Measurements from ENCODE around the gene TNFAIP2.

Gene TNFAIP2

DNA sequence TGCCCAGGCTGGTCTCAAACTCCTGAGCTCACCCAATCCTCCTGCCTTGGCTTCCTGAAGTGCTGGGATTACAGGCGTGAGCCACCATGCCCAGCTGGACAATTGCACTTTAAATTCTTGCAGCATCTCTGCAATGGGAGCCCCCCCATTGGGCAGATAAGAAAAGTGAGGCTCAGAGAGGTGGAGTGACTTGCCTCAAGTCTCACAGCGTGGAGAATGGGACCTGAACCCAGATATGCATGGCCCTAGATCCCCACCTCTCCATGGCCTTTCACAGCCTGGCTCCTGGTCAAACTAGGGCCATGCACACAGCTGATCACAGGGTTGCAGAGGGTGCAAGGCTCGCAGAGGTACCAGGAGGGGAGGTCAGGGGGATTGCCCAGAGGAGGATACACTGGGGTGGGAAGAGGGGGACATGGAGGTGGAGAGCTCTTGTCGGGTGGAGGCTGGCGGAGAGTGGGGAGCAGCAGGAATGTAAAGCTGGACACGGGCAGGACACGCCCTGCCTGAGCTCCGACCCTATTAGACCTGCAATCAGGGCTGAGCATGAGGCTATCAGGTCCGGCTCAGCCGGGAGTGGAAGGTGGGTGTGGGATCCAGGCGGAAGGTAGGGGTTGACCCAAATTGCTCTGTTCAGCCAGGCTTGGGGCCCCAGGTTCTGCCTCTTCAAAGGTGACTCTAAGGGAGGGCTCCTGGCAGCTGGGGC is 21.9 kb upstream of the TNFAIP2 start:
- no peak overlapping the region for H3K27ac Mint-ChIP-seq
- no peak overlapping the region for H3K4me3 Mint-ChIP-seq
- H3K4me1 Mint-ChIP-seq (ENCODE audit: low read depth): peaks cover 9% of the 10 kb centered on the region
- H3K9me3 Mint-ChIP-seq (ENCODE audit: low read depth): no peaks in the 10 kb centered on the region
- peaks cover 13% of the 10 kb centered on the region for H3K27me3 Mint-ChIP-seq
- H3K36me3 Mint-ChIP-seq: no peaks in the 10 kb centered on the region

DNA sequence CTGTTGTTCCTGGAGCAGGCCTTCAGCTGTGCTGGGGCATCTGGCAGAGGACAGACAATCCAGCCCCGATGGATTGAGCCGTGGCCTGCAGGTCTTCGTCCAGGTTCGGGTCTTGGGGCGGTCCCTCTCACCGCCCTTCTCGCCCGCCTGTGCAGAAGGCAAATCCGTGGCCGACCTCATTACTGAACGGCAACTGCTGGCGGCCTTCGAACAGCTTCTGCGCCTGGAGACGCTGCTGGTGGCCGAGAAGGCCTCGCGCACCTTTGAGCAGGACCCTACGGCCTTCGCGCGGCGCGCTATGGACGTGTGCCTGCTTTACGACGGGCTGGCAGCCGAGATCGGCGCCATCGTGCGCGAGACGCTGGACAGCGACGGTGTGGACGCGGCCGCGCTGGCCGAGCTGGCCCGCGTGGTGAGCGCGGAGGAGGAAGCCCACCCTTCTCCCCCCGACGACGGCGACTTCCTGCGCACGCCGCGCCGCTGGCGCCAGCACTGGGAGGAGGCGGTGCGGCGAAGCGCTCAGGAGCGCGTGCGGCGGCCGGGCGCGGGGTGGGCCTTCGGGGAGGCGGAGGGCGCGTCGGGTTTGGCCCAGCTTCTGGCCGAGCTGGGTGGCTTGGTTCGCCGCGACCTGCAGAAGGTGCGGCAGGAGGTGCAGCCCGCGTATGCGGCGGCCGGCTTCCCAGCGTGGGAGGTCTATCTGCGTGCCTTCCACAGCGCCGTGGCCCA is 21.1 kb upstream of the TNFAIP2 start:
- H3K36me3 Mint-ChIP-seq: no peaks in the 10 kb centered on the region
- peaks cover 13% of the 10 kb centered on the region for H3K27me3 Mint-ChIP-seq
- H3K9me3 Mint-ChIP-seq (ENCODE audit: low read depth): no peaks in the 10 kb centered on the region
- no peak overlapping the region for H3K27ac Mint-ChIP-seq
- H3K4me1 Mint-ChIP-seq (ENCODE audit: low read depth): peaks cover 9% of the 10 kb centered on the region
- no peak overlapping the region for H3K4me3 Mint-ChIP-seq

DNA sequence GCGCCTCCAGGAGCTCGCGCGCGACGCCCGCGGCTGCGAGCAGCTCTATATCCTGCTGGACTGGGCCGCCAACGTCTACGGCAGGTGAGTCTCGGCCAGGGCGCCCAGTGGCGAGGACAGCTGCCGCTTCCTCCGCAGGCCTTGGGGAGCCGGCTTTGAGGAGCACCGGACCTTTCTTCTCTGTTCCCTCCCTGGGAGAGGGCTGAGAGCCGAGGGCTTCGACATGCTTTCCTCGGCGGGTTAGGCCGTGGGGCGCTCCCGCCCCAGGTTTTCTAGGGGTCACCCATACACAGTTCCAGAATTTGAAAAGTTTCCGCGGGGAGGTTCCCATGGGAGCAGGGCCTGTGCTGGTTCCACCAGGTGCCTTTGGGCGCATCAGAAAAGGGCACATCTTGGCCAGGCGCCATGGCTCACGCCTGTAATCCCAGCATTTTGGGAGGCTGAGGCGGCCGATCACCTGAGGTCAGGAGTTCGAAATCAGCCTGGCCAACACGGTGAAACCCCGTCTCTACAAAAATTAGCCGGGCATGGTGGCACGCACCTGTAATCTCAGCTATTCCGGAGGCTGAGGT is 20.5 kb upstream of the TNFAIP2 start:
- Mint-ChIP-seq H3K27me3 (peaks cover 13% of the 10 kb centered on the region), H3K4me1 (ENCODE audit: low read depth) (peaks cover 9% of the 10 kb centered on the region), H3K9me3 (ENCODE audit: low read depth) (no peaks in the 10 kb centered on the region), H3K27ac (no peak overlapping the region), H3K36me3 (no peaks in the 10 kb centered on the region), H3K4me3 (no peak overlapping the region)

DNA sequence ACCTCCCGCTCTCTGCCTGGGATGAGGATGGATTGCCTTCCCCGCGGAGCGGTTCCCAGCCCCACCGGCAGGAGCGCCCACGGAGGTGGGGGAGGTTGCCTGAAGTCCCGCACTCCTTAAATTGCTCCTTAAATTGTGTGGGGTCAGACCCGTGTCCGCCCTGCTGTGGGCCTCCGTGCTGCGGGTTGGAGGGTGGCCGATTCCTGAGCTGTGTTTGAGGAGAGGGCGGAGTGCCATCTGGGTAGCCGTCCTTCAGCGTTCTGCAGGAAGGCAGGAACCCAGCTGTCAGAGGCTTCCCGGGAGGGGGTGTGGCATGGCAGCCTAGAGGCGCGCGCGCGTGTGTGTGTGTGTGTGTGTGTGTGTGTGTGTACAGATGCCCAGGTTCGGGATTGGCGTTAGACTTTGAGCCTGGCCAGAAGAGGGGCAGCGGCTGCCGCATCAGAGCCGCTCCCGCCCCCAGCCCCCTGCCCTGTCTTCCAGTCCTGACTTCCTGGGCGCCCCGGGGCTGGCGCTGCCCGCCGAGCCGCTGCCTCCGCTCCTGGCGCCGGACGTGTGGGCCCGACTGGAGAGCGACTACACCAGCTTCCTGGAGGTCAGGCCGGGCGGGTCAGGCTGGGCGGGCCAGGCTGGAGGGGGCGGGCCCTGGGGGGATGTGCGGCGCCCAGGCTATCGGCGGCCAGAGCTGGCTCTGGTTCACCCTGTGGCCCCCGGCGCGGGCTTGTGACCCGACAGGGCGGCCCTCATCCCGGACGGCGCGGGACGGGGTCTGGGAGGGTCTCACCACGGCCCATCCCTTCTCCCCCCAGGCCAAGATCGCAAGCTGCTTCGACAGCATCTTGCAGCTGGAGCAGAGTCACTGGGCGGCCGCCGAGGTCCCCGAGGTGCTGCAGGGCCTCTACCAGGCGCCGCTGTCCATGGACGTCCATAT is 19.5 kb upstream of the TNFAIP2 start:
- Mint-ChIP-seq H3K27me3 (peaks cover 13% of the 10 kb centered on the region), H3K36me3 (no peaks in the 10 kb centered on the region), H3K27ac (no peak overlapping the region), H3K9me3 (ENCODE audit: low read depth) (no peaks in the 10 kb centered on the region), H3K4me1 (ENCODE audit: low read depth) (peaks cover 9% of the 10 kb centered on the region), H3K4me3 (no peak overlapping the region)

DNA sequence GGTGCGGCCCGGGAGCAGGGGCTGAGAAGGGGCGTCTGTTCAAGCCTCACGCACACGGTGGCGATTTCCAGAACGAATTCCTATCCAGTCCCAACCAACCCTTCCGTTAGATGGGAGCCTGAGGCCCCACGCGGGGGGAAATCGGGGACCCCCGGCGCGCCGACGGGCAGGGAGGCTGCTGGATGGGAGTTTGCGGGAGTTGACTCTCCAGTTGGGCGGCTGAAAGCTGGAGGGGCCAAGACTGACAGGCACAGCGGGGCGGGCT is 18.9 kb upstream of the TNFAIP2 start:
- Mint-ChIP-seq H3K9me3 (ENCODE audit: low read depth) (no peaks in the 10 kb centered on the region), H3K27ac (no peak overlapping the region), H3K4me3 (no peak overlapping the region), H3K4me1 (ENCODE audit: low read depth) (peaks cover 9% of the 10 kb centered on the region), H3K27me3 (peaks cover 13% of the 10 kb centered on the region), H3K36me3 (no peaks in the 10 kb centered on the region)

DNA sequence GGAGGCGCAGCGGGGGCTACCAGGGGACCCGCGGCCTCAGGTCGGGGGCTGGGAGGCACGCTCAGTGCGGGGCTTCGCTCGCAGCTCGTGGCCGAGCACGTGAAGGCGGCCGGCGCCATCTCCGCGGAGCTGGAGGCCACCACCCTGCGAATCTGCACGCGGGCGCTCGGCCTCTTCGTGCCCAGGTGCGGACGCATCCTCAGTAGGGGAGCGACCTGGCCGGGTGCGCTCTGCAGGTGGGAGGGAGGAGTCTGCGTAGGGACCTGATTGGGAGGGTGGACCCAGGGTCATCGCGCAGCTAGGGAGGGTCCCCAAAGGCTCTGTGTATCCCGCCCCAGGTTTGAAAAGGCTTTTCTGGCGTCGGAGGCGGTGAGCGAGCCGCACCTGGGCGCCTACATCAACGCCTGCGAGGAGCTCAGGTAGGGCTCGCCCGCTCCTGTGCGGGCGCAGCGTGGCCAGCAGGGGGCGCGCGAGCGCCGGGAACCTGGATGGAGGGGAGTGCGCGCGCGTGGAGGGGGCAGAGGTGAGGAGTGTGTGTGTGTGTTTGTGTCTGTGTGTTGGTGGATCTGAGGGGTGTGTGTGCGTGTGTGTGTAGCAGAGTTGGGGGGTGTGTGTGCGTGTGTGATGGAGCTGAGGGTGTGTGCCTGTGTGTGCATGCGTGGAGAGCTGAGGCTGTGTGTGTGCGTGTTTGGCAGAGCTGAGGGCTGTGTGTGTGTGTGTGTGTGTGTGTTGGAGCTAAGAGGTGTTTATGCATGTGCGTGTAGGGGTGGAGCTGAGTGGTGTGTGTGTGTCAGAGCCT is 18.4 kb upstream of the TNFAIP2 start:
- Mint-ChIP-seq H3K36me3 (no peaks in the 10 kb centered on the region), H3K27ac (no peak overlapping the region), H3K4me3 (no peak overlapping the region), H3K4me1 (ENCODE audit: low read depth) (peaks cover 9% of the 10 kb centered on the region), H3K9me3 (ENCODE audit: low read depth) (no peaks in the 10 kb centered on the region), H3K27me3 (peaks cover 13% of the 10 kb centered on the region)

GRCh38 chr14:103105580-103106150 is 17.6 kb upstream of the TNFAIP2 start:
- no peak overlapping the region for H3K27ac Mint-ChIP-seq
- H3K27me3 Mint-ChIP-seq: peaks cover 13% of the 10 kb centered on the region
- no peaks in the 10 kb centered on the region for H3K36me3 Mint-ChIP-seq
- no peak overlapping the region for H3K4me3 Mint-ChIP-seq
- no peaks in the 10 kb centered on the region for H3K9me3 Mint-ChIP-seq (ENCODE audit: low read depth)
- peaks cover 9% of the 10 kb centered on the region for H3K4me1 Mint-ChIP-seq (ENCODE audit: low read depth)

DNA sequence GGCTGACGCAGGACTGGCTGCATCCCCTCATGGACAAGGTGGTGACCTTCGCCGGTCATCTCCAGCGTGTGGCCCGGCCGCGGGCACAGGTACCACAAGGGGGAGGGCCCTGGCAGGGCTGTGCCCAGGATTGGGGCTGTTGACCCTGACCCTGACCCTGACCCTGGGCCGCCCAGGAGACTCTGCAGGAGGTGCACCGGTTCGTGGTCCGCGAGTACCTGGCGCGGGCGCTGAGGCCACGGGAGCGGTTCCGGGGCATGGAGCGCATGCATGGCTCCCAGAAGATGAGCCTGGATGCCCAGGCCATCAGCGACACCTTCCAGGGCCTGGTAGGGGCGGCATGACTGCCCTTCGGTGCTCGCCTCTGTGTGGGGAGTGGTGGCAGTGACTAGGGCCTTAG is 15.8 kb upstream of the TNFAIP2 start:
- H3K36me3 Mint-ChIP-seq: no peaks in the 10 kb centered on the region
- H3K9me3 Mint-ChIP-seq (ENCODE audit: low read depth): no peaks in the 10 kb centered on the region
- peaks cover 8% of the 10 kb centered on the region for H3K27me3 Mint-ChIP-seq
- H3K4me3 Mint-ChIP-seq: no peak overlapping the region
- H3K27ac Mint-ChIP-seq: no peak overlapping the region
- peaks cover 9% of the 10 kb centered on the region for H3K4me1 Mint-ChIP-seq (ENCODE audit: low read depth)

DNA sequence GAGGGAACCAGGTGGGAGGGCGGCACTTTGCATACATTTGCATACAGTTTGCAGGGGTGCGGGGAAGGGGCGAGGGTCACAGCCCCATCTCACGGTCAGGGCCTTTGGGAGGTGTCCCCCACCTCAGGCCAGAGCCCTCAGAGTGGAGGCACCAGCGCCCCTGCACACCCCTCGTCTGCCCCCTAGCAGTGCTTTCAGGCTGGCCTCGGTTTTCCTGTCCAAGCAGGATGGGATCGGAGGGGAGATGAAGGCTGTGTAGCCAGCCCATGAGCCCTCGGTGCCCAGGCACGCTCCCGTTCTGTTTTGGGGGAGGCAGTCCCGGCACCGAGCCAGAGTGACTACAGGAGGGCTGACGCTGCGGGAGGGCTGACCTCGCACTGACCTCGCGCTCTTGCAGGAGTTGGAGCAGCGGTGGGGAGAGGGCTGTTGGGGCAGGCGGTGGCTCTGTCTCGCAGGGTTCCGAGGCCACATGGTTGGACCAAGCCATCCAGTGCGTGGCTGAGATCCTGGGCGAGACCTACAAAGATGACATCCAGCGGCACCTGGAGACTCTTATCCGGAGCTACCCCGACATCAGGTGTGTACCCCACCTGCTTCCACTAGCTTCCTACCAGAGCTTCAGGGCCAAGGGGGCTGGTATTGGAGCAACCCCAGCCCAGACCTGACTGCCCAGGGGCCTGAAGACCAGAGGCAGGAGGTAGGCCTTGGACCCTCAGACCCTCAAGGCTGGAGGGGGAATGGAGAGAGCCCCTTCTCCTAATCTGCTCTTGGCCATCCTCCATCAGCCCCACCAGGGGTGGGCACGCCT is 15.1 kb upstream of the TNFAIP2 start:
- no peaks in the 10 kb centered on the region for H3K36me3 Mint-ChIP-seq
- H3K27ac Mint-ChIP-seq: no peak overlapping the region
- peaks cover 8% of the 10 kb centered on the region for H3K27me3 Mint-ChIP-seq
- H3K4me3 Mint-ChIP-seq: no peak overlapping the region
- no peaks in the 10 kb centered on the region for H3K9me3 Mint-ChIP-seq (ENCODE audit: low read depth)
- H3K4me1 Mint-ChIP-seq (ENCODE audit: low read depth): peaks cover 9% of the 10 kb centered on the region

DNA sequence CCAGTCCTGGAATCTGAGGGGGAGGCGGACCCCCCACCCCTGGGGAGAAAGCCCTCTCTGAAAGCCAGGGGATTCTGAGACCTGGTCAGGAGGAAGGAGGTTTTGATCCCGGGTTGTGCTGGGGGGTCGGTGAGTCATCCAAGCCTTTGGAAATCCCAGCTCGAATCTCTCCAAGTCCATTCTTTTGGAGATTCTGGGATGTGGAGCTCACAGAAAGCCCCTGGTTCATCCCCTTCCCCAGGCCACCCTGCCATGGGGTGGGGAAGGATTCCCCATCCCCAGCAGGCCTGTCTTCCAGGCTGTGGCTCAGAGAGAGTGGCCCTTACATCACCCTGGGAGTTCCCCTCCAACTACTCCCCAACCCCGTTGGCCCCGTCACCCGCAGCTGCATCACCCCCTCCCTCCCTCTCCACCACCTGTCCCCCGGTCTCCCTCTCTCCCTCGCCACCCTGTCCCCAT is 14.5 kb upstream of the TNFAIP2 start:
- Mint-ChIP-seq H3K4me1 (ENCODE audit: low read depth) (peaks cover 6% of the 10 kb centered on the region), H3K27ac (no peak overlapping the region), H3K9me3 (ENCODE audit: low read depth) (no peaks in the 10 kb centered on the region), H3K36me3 (no peaks in the 10 kb centered on the region), H3K27me3 (peaks cover 4% of the 10 kb centered on the region), H3K4me3 (no peak overlapping the region)

GRCh38 chr14:103109535-103110441 is 13.5 kb upstream of the TNFAIP2 start:
- peaks cover 6% of the 10 kb centered on the region for H3K4me1 Mint-ChIP-seq (ENCODE audit: low read depth)
- H3K4me3 Mint-ChIP-seq: no peak overlapping the region
- H3K27me3 Mint-ChIP-seq: peaks cover 4% of the 10 kb centered on the region
- H3K36me3 Mint-ChIP-seq: no peaks in the 10 kb centered on the region
- no peak overlapping the region for H3K27ac Mint-ChIP-seq
- H3K9me3 Mint-ChIP-seq (ENCODE audit: low read depth): no peaks in the 10 kb centered on the region

- no peaks in the 10 kb centered on the region for H3K36me3 Mint-ChIP-seq
- no peak overlapping the region for H3K4me3 Mint-ChIP-seq
- no peaks in the 10 kb centered on the region for H3K9me3 Mint-ChIP-seq (ENCODE audit: low read depth)
- no peak overlapping the region for H3K27ac Mint-ChIP-seq
- H3K27me3 Mint-ChIP-seq: no peaks in the 10 kb centered on the region
- H3K4me1 Mint-ChIP-seq (ENCODE audit: low read depth): peaks cover 3% of the 10 kb centered on the region
Measured at GRCh38 chr14:103110681-103111231, 12.5 kb upstream of the TNFAIP2 start.

Measured in activated naive CD8-positive, alpha-beta T cell (primary cell).